Jurkat, Clone E6-1 (cell line): ENCODE measurements around the gene CHST12.

Experiments
- DNase-seq: peaks from one replicate; pipeline ENCODE4 v3.0.0-alpha.2; 2011; ENCODE audit warnings: low read depth, low spot score
- H3K4me3 ChIP-seq: 2 replicates; pipeline ENCODE4 v1.5.1; 2011; ENCODE audit warnings: mild to moderate bottlenecking, low read length, control low read depth, moderate library complexity

The CHST12 gene

GRCh38 chr7:2488272-2488645 is 84.8 kb downstream of the CHST12 start:
- no peak for DNase-seq
- H3K4me3 ChIP-seq: no peak overlapping the region

- no peak overlapping the region for H3K4me3 ChIP-seq
- DNase-seq: no peak
Measured at GRCh38 chr7:2488681-2489080, 85.3 kb downstream of the CHST12 start.

- H3K4me3 ChIP-seq: no peak overlapping the region
Measured at GRCh38 chr7:2490181-2490651, 86.8 kb downstream of the CHST12 start.

GRCh38 chr7:2492038-2492437 is 88.6 kb downstream of the CHST12 start:
- no peak for DNase-seq
- no peak overlapping the region for H3K4me3 ChIP-seq

More at GRCh38 chr7:2490181-2490651, 86.8 kb downstream of the CHST12 start:
- no peak for DNase-seq

- no peak overlapping the region for H3K4me3 ChIP-seq
- DNase-seq: no peak
Measured at GRCh38 chr7:2493205-2494164, 90.1 kb downstream of the CHST12 start.

GRCh38 chr7:2494191-2495130 is 91.0 kb downstream of the CHST12 start:
- no peak for DNase-seq

GRCh38 chr7:2495418-2496299 is 92.2 kb downstream of the CHST12 start:
- DNase-seq: no peak

More at GRCh38 chr7:2494191-2495130, 91.0 kb downstream of the CHST12 start:
- no peak overlapping the region for H3K4me3 ChIP-seq

GRCh38 chr7:2496375-2496774 is 93.0 kb downstream of the CHST12 start:
- no peak overlapping the region for H3K4me3 ChIP-seq
- no peak for DNase-seq

More at GRCh38 chr7:2495418-2496299, 92.2 kb downstream of the CHST12 start:
- H3K4me3 ChIP-seq: no peak overlapping the region

- no peak for DNase-seq
- H3K4me3 ChIP-seq: no peak overlapping the region
Measured at GRCh38 chr7:2497065-2497464, 93.7 kb downstream of the CHST12 start.

GRCh38 chr7:2497500-2498336 is 94.3 kb downstream of the CHST12 start:
- DNase-seq: no peak

More at GRCh38 chr7:2497500-2498336, 94.3 kb downstream of the CHST12 start:
- H3K4me3 ChIP-seq: no peak overlapping the region
